GM18870 (cell line): ENCODE results near the gene NSD1.

ENCODE experiments used
- ATAC-seq: cut with Tn5 transposase; IDR thresholded peaks from one replicate; pipeline ENCODE4 v1.9.1; 2021; ENCODE audit warnings: moderate library complexity; ENCODE audit not compliant: unreplicated experiment

NSD1 gene

DNA sequence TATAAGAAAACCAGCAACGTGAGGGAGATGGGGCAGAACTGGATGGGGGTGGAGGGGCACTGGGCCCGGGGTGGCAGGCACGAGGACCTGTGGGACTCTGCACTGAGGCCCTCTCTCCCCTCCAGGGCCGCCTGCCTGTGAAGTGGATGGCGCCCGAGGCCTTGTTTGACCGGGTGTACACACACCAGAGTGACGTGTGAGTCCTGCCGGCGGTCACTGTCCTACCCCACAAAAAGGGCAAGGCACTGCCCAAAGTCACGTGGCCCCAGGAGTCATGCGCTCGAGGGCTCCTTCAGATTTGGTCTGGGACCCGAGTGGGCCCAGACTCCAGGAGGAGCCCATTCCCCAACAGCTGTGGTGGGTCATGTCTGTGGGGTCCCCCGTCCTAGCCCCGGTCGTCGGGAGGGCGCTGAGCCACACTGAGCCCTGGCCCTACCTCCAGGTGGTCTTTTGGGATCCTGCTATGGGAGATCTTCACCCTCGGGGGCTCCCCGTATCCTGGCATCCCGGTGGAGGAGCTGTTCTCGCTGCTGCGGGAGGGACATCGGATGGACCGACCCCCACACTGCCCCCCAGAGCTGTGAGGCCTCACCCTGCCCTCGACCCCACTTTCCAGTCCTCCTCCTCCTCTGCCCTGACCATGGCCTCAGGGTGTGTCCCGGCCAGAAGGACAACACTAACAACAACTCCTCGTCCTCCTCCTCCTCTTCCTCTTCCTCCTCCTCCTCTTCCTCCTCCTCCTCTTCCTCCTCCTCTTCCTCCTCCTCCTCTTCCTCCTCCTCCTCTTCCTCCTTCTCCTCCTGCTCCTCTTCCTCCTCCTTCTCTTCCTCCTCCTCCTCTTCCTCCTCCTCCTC lies 37.2 kb upstream of the NSD1 start:
- no peak for ATAC-seq

DNA sequence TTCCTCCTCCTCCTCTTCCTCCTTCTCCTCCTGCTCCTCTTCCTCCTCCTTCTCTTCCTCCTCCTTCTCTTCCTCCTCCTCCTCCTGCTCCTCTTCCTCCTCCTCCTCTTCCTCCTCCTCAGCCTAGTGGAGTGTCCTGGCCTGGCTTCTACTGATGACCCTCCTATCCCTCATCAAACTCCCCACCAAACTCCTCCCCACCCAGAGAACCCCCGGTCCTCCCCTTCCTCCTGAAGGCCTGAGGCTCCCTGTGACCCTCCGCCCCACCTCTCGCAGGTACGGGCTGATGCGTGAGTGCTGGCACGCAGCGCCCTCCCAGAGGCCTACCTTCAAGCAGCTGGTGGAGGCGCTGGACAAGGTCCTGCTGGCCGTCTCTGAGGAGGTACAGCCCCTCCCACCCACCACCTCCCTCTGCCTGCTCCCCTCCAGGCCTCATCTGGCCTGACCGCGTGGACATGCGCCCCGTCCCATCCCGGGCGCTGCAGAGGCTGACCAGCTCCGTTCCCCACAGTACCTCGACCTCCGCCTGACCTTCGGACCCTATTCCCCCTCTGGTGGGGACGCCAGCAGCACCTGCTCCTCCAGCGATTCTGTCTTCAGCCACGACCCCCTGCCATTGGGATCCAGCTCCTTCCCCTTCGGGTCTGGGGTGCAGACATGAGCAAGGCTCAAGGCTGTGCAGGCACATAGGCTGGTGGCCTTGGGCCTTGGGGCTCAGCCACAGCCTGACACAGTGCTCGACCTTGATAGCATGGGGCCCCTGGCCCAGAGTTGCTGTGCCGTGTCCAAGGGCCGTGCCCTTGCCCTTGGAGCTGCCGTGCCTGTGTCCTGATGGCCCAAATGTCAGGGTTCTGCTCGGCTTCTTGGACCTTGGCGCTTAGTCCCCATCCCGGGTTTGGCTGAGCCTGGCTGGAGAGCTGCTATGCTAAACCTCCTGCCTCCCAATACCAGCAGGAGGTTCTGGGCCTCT lies 36.3 kb upstream of the NSD1 start:
- no peak for ATAC-seq

DNA sequence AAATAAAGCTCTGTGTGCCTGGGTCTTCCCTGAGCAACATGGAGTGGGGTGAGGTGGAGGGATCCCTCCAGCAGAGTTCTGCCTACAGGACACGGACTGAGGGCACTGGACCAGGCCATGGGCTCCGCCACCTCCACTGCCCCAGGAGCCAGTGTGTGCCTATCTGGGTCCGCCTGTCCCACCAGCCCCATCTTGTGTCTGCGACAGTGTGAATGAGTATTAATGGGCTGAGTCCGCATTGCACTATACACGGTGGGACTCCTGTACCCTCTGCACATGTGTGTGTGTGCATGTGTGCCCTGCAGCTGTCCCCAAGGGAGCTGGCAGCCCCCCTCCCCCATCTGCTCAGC lies 35.5 kb upstream of the NSD1 start:
- ATAC-seq: no peak

- ATAC-seq: no peak
These were observed 35.0 kb upstream of the NSD1 start for GRCh38 chr5:177098470-177099141.

DNA sequence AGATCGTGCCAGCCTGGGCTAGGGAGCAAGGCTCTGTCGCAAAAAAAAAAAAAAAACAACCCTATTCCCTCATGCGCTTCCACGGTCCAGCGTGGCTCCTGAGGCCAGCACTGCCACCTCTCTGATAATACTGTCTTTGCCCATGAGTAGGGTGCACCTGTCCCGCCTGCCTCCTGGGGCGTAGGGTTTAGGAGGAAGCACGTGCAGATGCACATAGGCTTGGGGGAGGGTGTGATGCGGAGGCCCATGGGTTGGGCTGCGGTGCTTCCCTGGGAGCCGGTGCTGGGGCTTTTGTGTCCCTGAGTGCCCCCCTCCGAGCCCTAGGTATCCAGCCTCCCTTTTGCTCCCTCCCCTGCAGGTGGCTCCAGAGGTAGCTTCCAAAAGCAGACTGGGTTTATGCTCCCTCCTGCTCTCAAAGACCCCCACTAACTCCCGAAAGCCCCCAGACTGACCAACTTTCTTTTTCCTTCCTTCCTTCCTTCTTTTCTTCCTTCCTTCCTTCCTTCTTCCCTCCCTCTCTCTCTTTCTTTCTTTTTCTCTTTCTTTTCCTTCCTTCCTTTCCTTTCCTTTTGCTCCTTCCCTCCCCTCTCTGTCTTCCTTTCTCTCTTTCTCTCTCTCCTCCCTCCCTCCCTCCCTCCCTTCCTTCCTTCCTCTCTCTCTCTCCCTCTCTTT lies 34.0 kb upstream of the NSD1 start:
- ATAC-seq: no peak

DNA sequence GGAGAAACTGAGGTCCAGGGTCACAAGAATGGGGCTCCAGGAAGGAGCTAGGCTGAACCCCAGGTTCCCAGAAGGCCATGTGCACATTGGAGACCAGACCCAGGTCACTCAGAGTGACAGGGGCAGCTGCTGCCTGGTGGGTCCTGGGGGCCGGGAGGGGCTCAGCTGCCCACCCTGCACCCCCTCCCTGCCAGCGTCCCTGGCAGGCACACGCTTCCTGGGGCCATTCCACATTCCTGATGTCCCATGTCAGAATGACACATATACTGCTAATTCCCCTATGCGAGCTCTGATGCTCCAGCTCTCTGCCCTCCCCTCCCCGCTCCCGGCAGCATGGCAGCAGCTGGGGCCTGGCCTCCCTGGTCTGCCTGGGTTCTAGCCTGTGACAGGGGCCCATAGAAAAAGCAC lies 32.9 kb upstream of the NSD1 start:
- ATAC-seq: no peak

DNA sequence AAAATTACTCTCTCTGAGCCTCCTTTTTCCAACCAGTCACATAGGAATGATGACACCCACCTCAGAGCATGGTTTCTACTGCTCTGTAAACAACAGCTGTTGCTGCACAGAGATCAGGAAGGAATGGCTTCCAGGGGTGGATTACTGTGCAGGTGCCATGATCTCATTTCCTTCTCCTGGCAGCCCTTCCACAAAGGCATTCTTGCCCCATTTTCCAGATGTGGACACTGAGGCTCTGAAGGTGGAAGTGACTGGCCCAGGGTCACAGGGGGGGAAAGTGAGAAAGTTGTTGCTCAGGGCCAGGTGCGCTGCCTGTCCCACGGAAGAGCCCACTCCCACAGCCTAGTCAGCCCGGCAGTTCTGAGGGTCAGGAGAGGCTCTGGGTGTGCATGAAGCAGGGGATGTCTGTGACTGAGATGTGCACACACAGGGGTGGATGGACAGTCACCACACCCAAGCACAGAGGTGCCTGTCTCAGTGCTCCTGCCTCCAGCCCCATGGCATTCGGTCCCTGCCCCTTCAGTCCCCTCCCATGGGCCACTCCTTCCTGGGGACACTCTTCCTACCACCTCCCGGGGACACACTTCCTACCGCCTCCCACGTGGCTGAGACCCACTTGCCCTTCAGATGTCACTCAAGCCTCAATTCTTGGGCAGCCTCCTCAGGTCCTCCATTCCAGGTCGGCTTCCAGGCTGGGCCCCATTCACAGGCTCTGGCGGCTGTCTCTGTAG lies 29.9 kb upstream of the NSD1 start:
- ATAC-seq: no peak

DNA sequence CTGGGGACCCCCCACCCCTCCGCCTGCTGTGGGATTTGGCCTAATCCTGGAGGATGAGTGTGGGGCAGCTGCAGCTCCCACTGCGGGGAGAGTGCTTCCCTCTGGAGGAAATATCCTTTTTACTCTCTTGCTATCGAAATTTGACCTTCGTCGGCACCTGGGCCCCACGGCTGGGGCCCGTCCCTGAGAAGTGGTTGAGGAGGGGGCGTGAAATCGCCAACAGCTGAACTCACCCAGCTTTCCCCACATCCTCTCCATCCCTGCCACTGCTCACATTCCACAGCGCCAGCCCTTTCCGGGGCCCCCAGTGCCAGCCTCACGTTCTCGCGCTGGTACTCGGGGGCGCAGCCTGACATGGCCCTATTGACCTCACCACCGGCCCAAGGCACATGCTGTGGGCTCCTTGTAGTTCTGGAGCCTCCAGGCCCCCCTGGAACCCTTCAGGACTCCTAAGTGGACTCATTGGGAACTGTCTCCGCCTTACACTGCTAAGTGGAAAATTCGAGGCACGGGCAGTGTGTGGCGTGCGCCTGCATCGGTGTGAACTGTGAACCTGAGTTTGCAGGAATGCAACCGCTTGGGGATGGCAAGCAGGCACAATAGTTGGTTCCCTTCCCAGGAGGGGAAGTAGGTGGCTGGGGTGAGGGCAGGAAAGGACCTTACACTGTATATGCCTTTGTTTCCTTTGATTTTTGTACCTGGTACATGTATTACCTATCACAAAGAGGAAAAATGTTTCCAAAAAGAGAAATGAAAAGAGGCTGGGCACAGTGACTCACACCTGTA lies 27.7 kb upstream of the NSD1 start:
- no peak for ATAC-seq

DNA sequence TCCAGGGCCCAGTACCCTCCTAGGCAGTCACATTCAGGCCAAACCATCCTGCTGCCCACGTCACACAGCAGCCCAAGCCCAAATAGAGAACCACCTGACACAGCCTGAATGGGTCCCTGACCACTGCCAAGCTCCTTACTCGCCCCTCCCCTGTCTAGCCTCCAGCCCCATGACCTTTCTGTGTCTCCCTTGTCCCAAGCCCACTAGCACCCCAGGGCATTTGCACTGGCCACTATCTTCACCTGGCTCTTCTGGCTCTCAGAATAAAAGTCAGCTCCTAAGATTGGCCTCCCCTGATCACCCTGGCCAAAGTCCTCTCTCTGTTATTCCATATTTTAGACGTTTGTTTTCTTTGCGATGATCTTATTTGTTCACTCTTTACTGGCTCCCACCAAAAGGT lies 26.4 kb upstream of the NSD1 start:
- ATAC-seq: no peak

DNA sequence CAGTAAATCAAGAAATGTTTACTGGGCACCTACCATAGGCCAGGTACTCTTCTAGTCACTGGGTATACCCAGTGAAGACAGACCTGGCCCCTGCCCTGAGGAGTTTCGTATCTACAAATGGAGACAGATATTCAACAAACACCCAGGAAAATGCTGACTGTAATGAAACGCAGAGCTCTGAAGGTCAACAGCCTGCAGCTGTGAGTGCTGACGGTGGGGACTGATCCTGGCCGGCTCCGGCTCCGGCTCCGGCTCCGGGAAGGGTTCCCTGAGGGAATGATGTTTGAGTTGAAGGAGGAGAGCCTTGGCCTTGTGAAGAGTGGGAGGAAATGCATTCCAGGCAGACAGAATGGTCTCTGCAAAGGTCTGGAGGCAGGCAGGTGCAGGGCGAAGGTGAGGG lies 23.8 kb upstream of the NSD1 start:
- no peak for ATAC-seq

- ATAC-seq: no peak
These were observed 21.7 kb upstream of the NSD1 start for GRCh38 chr5:177111720-177112394.

DNA sequence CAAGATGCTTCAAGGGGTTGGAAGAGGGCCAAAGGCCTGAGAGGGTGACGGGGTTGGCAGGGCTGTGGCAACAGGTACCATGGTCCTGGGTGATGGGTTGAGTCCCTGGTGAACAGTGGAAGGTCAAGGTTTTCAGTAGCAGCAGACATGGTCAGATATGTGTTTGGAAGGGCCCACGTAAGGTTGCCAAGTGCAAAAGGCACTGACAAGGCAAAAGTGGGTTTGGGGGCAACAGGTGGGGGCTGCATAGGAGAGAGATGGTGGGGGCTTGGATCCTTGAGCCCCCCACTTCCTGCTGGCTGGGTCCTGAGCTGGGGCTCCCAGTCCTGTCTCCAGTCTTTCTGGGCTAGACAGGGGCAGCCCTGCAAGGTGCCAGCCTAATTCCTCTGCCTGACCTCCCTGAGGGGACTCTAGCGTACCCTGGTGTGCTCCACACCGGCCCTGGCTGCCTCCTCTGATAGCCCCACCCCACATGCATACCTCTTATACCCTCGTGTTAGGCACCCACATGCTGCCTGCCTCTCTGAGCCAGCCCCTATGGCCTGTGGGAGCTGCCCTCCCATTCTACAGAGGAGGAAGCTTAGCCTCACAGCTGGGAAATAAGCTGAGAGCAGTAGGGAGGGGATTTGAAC lies 20.9 kb upstream of the NSD1 start:
- ATAC-seq: no peak

GRCh38 chr5:177113566-177114424 lies 19.8 kb upstream of the NSD1 start:
- ATAC-seq: no peak

DNA sequence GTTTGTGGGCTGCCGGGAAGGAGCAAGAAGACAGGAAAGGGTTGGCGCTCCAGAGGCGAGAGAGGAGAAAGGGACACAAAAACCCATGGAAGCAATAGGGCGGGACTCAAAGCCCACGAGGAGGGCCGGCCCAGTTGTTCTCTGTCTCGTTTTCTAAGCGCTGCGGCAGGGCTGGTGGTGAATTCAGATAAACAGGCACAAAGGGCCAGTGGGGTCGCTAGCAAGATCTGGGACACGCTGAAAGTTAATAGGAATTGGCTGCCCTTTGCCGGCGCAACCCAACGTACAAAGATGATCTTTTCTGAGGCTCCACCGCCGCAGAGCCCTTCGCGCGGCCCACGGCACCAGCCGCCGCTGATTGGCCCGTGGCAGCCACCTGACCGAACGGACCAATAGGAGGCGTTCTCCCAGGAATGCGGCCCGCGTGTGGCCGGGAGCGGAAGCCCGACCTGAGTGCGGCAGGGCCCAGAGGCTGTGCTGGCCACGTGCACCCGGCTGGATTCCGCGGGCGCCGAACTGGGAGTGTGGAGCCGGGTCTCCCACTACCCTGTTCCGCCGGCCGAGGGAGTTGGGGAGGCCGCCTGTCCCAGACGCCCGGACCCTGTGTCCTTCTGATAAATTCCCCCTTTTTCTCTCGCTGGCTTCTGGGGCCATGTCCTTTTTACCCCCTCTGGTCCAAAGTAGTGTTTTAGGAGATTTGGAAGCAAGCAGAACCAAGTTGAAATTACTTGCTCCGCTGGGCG lies 16.8 kb upstream of the NSD1 start:
- ATAC-seq: no peak

DNA sequence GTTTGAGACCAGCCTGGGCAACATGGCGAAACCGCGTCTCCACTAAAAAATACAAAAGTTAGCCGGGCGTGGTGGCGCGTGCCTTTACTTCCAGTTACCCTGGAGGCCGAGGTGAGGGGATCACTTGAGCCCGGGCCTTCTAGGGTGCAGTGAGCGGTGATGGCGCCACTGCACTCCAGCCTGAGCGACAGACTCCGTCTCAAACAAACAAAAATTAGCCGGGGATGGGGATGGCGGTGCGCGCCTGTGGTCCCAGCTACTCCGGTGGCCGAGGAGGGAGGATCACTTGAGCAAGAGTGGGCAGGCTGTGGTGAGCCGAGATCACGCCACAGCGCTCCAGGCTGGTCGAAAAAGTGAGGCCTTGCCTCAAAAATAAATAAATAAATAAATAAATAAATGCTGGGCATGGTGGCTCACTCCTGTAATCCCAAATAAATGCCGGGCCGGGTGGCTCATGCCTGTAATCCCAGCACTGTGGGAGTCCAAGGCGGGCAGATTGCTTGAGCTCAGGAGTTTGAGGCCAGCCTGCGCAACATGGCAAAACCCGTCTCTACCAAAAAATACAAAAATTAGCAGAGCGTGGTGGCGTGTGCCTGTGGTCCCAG lies 16.0 kb upstream of the NSD1 start:
- no peak for ATAC-seq

GRCh38 chr5:177122566-177122965 lies 11.0 kb upstream of the NSD1 start:
- ATAC-seq: no peak
